Measurements from ENCODE around the gene CCDC158.
"Not testable (repeated sequence)": the region's sequence is repeated elsewhere in the genome, so short reads cannot be mapped to it uniquely, and the experiment has no call there.

CCDC158 gene

GRCh38 chr4:76423159-76423558 lies 2.2 kb upstream of the CCDC158 start:
- not testable (repeated sequence) for H3K4me3 ChIP-seq (ENCODE audit: low read length in 2 of 2); H3K4me1 ChIP-seq (ENCODE audit: control insufficient read depth in 2 of 2, insufficient read depth in 1 of 2, low read depth in 1 of 2, low read length in 2 of 2); H4K91ac ChIP-seq (ENCODE audit: low read depth, low read length, poor library complexity); H3K36me3 ChIP-seq (replicated peaks in 1 of 2; ENCODE audit: control insufficient read depth in 2 of 2, insufficient read depth in 2 of 2, low read length in 2 of 2); H3K79me1 ChIP-seq (ENCODE audit: low read depth, low read length); H3K9ac ChIP-seq (ENCODE audit: low read depth, low read length, poor library complexity); H2AK5ac ChIP-seq (ENCODE audit: low read depth, low read length); H2AFZ ChIP-seq (ENCODE audit: low read length); DNase-seq (ENCODE audit: low spot score); H3K4me2 ChIP-seq (ENCODE audit: insufficient read depth, low read length, poor library complexity, severe bottlenecking); H3K18ac ChIP-seq (ENCODE audit: low read length); H2BK120ac ChIP-seq (ENCODE audit: low read depth, low read length); H2BK5ac ChIP-seq (ENCODE audit: low read length); H2BK15ac ChIP-seq (ENCODE audit: low read length); H3K14ac ChIP-seq (ENCODE audit: low read length); H3K4ac ChIP-seq (ENCODE audit: low read length); H3K27ac ChIP-seq (replicated peaks; ENCODE audit: low read length); H3K27me3 ChIP-seq (ENCODE audit: control insufficient read depth in 3 of 3, insufficient read depth in 3 of 3, low read depth in 1 of 3, low read length in 3 of 3); H3K23ac ChIP-seq (ENCODE audit: low read depth, low read length, poor library complexity); H3K9me3 ChIP-seq (replicated peaks in 1 of 2; ENCODE audit: control insufficient read depth in 2 of 2, insufficient read depth in 1 of 2, low read depth in 1 of 2, low read length in 2 of 2); H2BK12ac ChIP-seq (ENCODE audit: low read length); H4K8ac ChIP-seq (ENCODE audit: low read depth, low read length)
- no CpG with 5 or more reads among the region's 27 CpGs for WGBS, 2 donors (ENCODE audit: extremely low coverage in 2 of 2, insufficient read length in 2 of 2, insufficient replicate concordance in 1 of 2)

- Histone ChIP-seq H3K4me3 (ENCODE audit: low read length in 2 of 2) (no peak overlapping the region), H3K4me2 (ENCODE audit: insufficient read depth, low read length, poor library complexity, severe bottlenecking) (no peak overlapping the region), H4K8ac (ENCODE audit: low read depth, low read length) (no peak overlapping the region), H2BK120ac (ENCODE audit: low read depth, low read length) (no peak overlapping the region), H2BK5ac (ENCODE audit: low read length) (no peak overlapping the region), H3K27ac (replicated peaks; ENCODE audit: low read length) (no peak overlapping the region), H2AK5ac (ENCODE audit: low read depth, low read length) (peak overlapping the region; percentile 79), H3K4ac (ENCODE audit: low read length) (no peak overlapping the region), H4K91ac (ENCODE audit: low read depth, low read length, poor library complexity) (no peak overlapping the region), H3K18ac (ENCODE audit: low read length) (peak overlapping the region; percentile 1), H3K4me1 (ENCODE audit: control insufficient read depth in 2 of 2, insufficient read depth in 1 of 2, low read depth in 1 of 2, low read length in 2 of 2) (peaks cover 6 to 8% of the 10 kb centered on the region in 2 donors), H3K36me3 (replicated peaks in 1 of 2; ENCODE audit: control insufficient read depth in 2 of 2, insufficient read depth in 2 of 2, low read length in 2 of 2) (no peaks in the 10 kb centered on the region), H2AFZ (ENCODE audit: low read length) (peak overlapping the region; percentile 41), H2BK12ac (ENCODE audit: low read length) (no peak overlapping the region), H3K9me3 (replicated peaks in 1 of 2; ENCODE audit: control insufficient read depth in 2 of 2, insufficient read depth in 1 of 2, low read depth in 1 of 2, low read length in 2 of 2) (peaks cover 2 to 5% of the 10 kb centered on the region in 2 donors), H3K14ac (ENCODE audit: low read length) (no peak overlapping the region), H3K23ac (ENCODE audit: low read depth, low read length, poor library complexity) (no peak overlapping the region), H3K9ac (ENCODE audit: low read depth, low read length, poor library complexity) (no peak overlapping the region), H3K27me3 (ENCODE audit: control insufficient read depth in 3 of 3, insufficient read depth in 3 of 3, low read depth in 1 of 3, low read length in 3 of 3) (no peaks in the 10 kb centered on the region), H2BK15ac (ENCODE audit: low read length) (peak overlapping the region; percentile 85), H3K79me1 (ENCODE audit: low read depth, low read length) (no peaks in the 10 kb centered on the region)
- no peak for DNase-seq (ENCODE audit: low spot score)
- no CpG with 5 or more reads among the region's 18 CpGs for WGBS, 2 donors (ENCODE audit: extremely low coverage in 2 of 2, insufficient read length in 2 of 2, insufficient replicate concordance in 1 of 2)
Measured at GRCh38 chr4:76420188-76420761, 666 bp downstream of the CCDC158 start.

- no peak overlapping the region for H2AK5ac ChIP-seq (ENCODE audit: low read depth, low read length)
- DNase-seq (ENCODE audit: low spot score) = no peak
- H2BK5ac ChIP-seq (ENCODE audit: low read length) = no peak overlapping the region
- no peak overlapping the region for H3K4me2 ChIP-seq (ENCODE audit: insufficient read depth, low read length, poor library complexity, severe bottlenecking)
- no peak overlapping the region for H3K4me3 ChIP-seq (ENCODE audit: low read length in 2 of 2)
- H3K4me1 ChIP-seq (ENCODE audit: control insufficient read depth in 2 of 2, insufficient read depth in 1 of 2, low read depth in 1 of 2, low read length in 2 of 2) = no peaks in the 10 kb centered on the region
- H2BK12ac ChIP-seq (ENCODE audit: low read length) = no peak overlapping the region
- no peaks in the 10 kb centered on the region for H3K79me1 ChIP-seq (ENCODE audit: low read depth, low read length)
- no peak overlapping the region for H2BK15ac ChIP-seq (ENCODE audit: low read length)
- no peak overlapping the region for H2BK120ac ChIP-seq (ENCODE audit: low read depth, low read length)
- no peak overlapping the region for H3K9ac ChIP-seq (ENCODE audit: low read depth, low read length, poor library complexity)
- H3K27me3 ChIP-seq (ENCODE audit: control insufficient read depth in 3 of 3, insufficient read depth in 3 of 3, low read depth in 1 of 3, low read length in 3 of 3) = peaks cover 0 to 10% (median 0%) of the 10 kb centered on the region in 3 experiments
- no CpG with 5 or more reads among the region's 3 CpGs for WGBS, 2 donors (ENCODE audit: extremely low coverage in 2 of 2, insufficient read length in 2 of 2, insufficient replicate concordance in 1 of 2)
- no peak overlapping the region for H4K8ac ChIP-seq (ENCODE audit: low read depth, low read length)
- no peaks in the 10 kb centered on the region for H3K9me3 ChIP-seq (replicated peaks in 1 of 2; ENCODE audit: control insufficient read depth in 2 of 2, insufficient read depth in 1 of 2, low read depth in 1 of 2, low read length in 2 of 2)
- H3K23ac ChIP-seq (ENCODE audit: low read depth, low read length, poor library complexity) = no peak overlapping the region
- no peak overlapping the region for H3K14ac ChIP-seq (ENCODE audit: low read length)
- H3K4ac ChIP-seq (ENCODE audit: low read length) = no peak overlapping the region
- H2AFZ ChIP-seq (ENCODE audit: low read length) = no peak overlapping the region
- no peak overlapping the region for H3K18ac ChIP-seq (ENCODE audit: low read length)
- no peak overlapping the region for H3K27ac ChIP-seq (replicated peaks; ENCODE audit: low read length)
- H3K36me3 ChIP-seq (replicated peaks in 1 of 2; ENCODE audit: control insufficient read depth in 2 of 2, insufficient read depth in 2 of 2, low read length in 2 of 2) = no peaks in the 10 kb centered on the region
- no peak overlapping the region for H4K91ac ChIP-seq (ENCODE audit: low read depth, low read length, poor library complexity)
Measured at GRCh38 chr4:76410636-76411035, 10.3 kb downstream of the CCDC158 start.

GRCh38 chr4:76407440-76408119 lies 13.4 kb downstream of the CCDC158 start:
- no peak overlapping the region for H3K9ac ChIP-seq (ENCODE audit: low read depth, low read length, poor library complexity)
- no peak overlapping the region for H3K4me2 ChIP-seq (ENCODE audit: insufficient read depth, low read length, poor library complexity, severe bottlenecking)
- H3K9me3 ChIP-seq (replicated peaks in 1 of 2; ENCODE audit: control insufficient read depth in 2 of 2, insufficient read depth in 1 of 2, low read depth in 1 of 2, low read length in 2 of 2) = no peaks in the 10 kb centered on the region
- H4K8ac ChIP-seq (ENCODE audit: low read depth, low read length) = no peak overlapping the region
- H2BK15ac ChIP-seq (ENCODE audit: low read length) = no peak overlapping the region
- no peak overlapping the region for H3K14ac ChIP-seq (ENCODE audit: low read length)
- H2BK12ac ChIP-seq (ENCODE audit: low read length) = no peak overlapping the region
- no peak overlapping the region for H3K4me3 ChIP-seq (ENCODE audit: low read length in 2 of 2)
- H3K18ac ChIP-seq (ENCODE audit: low read length) = no peak overlapping the region
- H3K23ac ChIP-seq (ENCODE audit: low read depth, low read length, poor library complexity) = no peak overlapping the region
- no peaks in the 10 kb centered on the region for H3K79me1 ChIP-seq (ENCODE audit: low read depth, low read length)
- no peak overlapping the region for H4K91ac ChIP-seq (ENCODE audit: low read depth, low read length, poor library complexity)
- H2BK5ac ChIP-seq (ENCODE audit: low read length) = no peak overlapping the region
- no peak overlapping the region for H2AFZ ChIP-seq (ENCODE audit: low read length)
- no CpG with 5 or more reads among the region's 5 CpGs for WGBS, 2 donors (ENCODE audit: extremely low coverage in 2 of 2, insufficient read length in 2 of 2, insufficient replicate concordance in 1 of 2)
- H3K4me1 ChIP-seq (ENCODE audit: control insufficient read depth in 2 of 2, insufficient read depth in 1 of 2, low read depth in 1 of 2, low read length in 2 of 2) = no peaks in the 10 kb centered on the region
- no peak overlapping the region for H3K4ac ChIP-seq (ENCODE audit: low read length)
- no peak overlapping the region for H3K27ac ChIP-seq (replicated peaks; ENCODE audit: low read length)
- H2BK120ac ChIP-seq (ENCODE audit: low read depth, low read length) = no peak overlapping the region
- peaks cover 0 to 26% (median 0%) of the 10 kb centered on the region in 3 experiments for H3K27me3 ChIP-seq (ENCODE audit: control insufficient read depth in 3 of 3, insufficient read depth in 3 of 3, low read depth in 1 of 3, low read length in 3 of 3)
- no peaks in the 10 kb centered on the region for H3K36me3 ChIP-seq (replicated peaks in 1 of 2; ENCODE audit: control insufficient read depth in 2 of 2, insufficient read depth in 2 of 2, low read length in 2 of 2)
- no peak for DNase-seq (ENCODE audit: low spot score)
- no peak overlapping the region for H2AK5ac ChIP-seq (ENCODE audit: low read depth, low read length)
